Uterus (tissue), 4 donors: Measurements from ENCODE around the gene HSPA5. TPM values are rescaled to one million over a fixed set of nuclear protein-coding genes. Genes with fewer than 3 reads are reported as not detected.
A peak's percentile ranks its signal among the peaks of the same experiment; 100 is the strongest.
"Not testable (repeated sequence)": the region's sequence is repeated elsewhere in the genome, so short reads cannot be mapped to it uniquely, and the experiment has no call there.

Source experiments
- DNase-seq, 2 donors: peaks; one replicate each; pipeline ENCODE4 v3.0.0-alpha.2; 2019 to 2020
- H3K27ac ChIP-seq, 2 donors: fragments of 200-600 bp; sonication (generic); 1 replicate in 1 of 2; 2 replicates in 1 of 2; pipeline ENCODE4 v1.5.1; 2016 to 2018
- H3K27me3 ChIP-seq, 2 donors: fragments of 200-600 bp; sonication (generic); one replicate each; pipeline ENCODE4 v1.5.1; 2018 to 2019; ENCODE audit warnings: control low read depth in 1 of 2
- H3K36me3 ChIP-seq, 2 donors: fragments of 200-600 bp; sonication (generic); one replicate each; pipeline ENCODE4 v1.5.1; 2019; ENCODE audit warnings: control low read depth in 1 of 2
- H3K4me1 ChIP-seq, 2 donors: fragments of 200-600 bp; sonication (generic); one replicate each; pipeline ENCODE4 v1.5.1; 2018 to 2019; ENCODE audit warnings: control low read depth in 1 of 2
- H3K4me3 ChIP-seq, 2 donors: fragments of 200-600 bp; sonication (generic); 1 replicate in 1 of 2; 2 replicates in 1 of 2; pipeline ENCODE4 v1.5.1; 2018 to 2019; ENCODE audit warnings: mild to moderate bottlenecking in 1 of 2
- H3K9me3 ChIP-seq, 2 donors: fragments of 200-600 bp; sonication (generic); one replicate each; pipeline ENCODE4 v1.5.1; 2019; ENCODE audit warnings: control low read depth in 1 of 2
- CTCF ChIP-seq, 4 experiments: fragments of 200-600 bp in 2 of 4; fragments of 450-650 bp in 2 of 4; sonication (generic) in 2 of 4; IDR thresholded peaks; one replicate each; pipeline ENCODE4 v1.5.1; 2016 to 2019; ENCODE audit warnings: antibody characterized with exemption in 4 of 4, mild to moderate bottlenecking in 2 of 4, moderate library complexity in 1 of 4
- POLR2A ChIP-seq, 2 donors: fragments of 450-650 bp; IDR thresholded peaks; one replicate each; pipeline ENCODE4 v1.6.1; 2016; ENCODE audit warnings: antibody characterized with exemption in 2 of 2, mild to moderate bottlenecking in 1 of 2, moderate library complexity in 1 of 2
- intact Hi-C: fragments of 100-400 bp; cut with DNase I; formaldehyde crosslinking; loops from one replicate; pipeline ENCODE4 v1.15.1; 2023; ENCODE audit warnings: low total_unique reads
- total RNA-seq, 4 donors: library from RNA; depleted of rRNA in 3 of 4; stranded (reverse); fragments of >200 nt in 3 of 4; gene quantifications; one replicate each; pipeline versions ENCODE4 v1.1.0 to v1.2.4, GENCODE V29; 2014 to 2023
- donor health status: DM: yes; HTN: yes; CAD: no.

The HSPA5 gene
- total RNA-seq, 4 donors from 2014 or later = 23.1 to 143 (median 88.4) TPM

DNA sequence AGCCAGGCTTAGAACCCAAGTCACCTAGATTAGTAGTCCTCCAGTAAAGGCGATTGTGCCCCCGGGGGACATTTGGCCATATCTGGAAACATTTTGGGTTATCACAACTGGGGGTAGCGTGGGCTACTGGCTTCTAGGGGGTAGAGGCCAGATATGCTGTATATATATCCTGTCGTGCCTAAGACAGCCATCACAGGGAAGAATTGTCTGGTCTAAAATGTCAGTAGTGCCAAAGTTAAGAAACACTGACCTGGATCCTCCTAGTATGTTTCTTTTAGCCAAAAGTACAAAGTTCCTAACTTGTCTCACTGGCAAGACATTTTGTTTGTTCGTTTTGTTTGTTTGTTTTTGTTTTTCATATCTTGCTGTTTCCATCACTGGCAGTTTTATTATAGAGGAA, 27.0 kb downstream of the HSPA5 start:
- Histone ChIP-seq H3K4me1 (no peaks in the 10 kb centered on the region), H3K27ac (no peak overlapping the region), H3K27me3 (no peaks in the 10 kb centered on the region), H3K4me3 (no peak overlapping the region), H3K36me3 (no peaks in the 10 kb centered on the region), H3K9me3 (no peaks in the 10 kb centered on the region)
- TF ChIP-seq CTCF (IDR thresholded peaks at IDR 0.05) (no peak), POLR2A (IDR thresholded peaks at IDR 0.05) (no peak)
- intact Hi-C loops = no loop called here
- DNase-seq = no peak

DNA sequence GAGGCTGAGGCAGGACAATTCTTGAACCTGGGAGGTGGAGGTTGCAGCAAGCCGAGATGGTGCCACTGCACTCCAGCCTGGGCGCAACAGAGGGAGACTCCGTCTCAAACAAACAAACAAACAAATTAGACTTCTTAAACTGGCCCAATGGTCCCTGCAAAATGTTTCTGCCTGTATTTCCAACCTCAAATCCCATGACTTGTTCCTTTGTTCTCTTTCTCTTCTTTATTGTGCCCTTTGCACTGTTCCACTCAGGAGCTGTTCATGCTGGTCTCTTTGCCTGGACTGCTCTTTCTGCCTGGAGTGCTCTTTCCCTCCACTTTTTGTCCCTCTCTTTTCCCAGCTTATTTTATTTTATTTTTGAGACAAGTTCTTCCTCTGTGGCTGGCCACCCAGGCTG, 36.7 kb downstream of the HSPA5 start:
- Histone ChIP-seq H3K36me3 (no peaks in the 10 kb centered on the region), H3K9me3 (no peaks in the 10 kb centered on the region), H3K27ac (no peak overlapping the region), H3K27me3 (no peaks in the 10 kb centered on the region), H3K4me3 (no peak overlapping the region), H3K4me1 (no peaks in the 10 kb centered on the region)
- no peak for DNase-seq
- intact Hi-C loops = no loop called here
- no peak for TF ChIP-seq CTCF (IDR thresholded peaks at IDR 0.05)
- no peak for TF ChIP-seq POLR2A (IDR thresholded peaks at IDR 0.05)

- Histone ChIP-seq H3K27ac (no peak overlapping the region), H3K4me1 (no peaks in the 10 kb centered on the region), H3K4me3 (no peak overlapping the region), H3K36me3 (no peaks in the 10 kb centered on the region), H3K27me3 (no peaks in the 10 kb centered on the region), H3K9me3 (no peaks in the 10 kb centered on the region)
- no peak for TF ChIP-seq POLR2A (IDR thresholded peaks at IDR 0.05)
- TF ChIP-seq CTCF (IDR thresholded peaks at IDR 0.05) = no peak
- intact Hi-C loops = no loop called here
- no peak for DNase-seq
Observed at GRCh38 chr9:125202846-125203618, 38.1 kb downstream of the HSPA5 start.

DNA sequence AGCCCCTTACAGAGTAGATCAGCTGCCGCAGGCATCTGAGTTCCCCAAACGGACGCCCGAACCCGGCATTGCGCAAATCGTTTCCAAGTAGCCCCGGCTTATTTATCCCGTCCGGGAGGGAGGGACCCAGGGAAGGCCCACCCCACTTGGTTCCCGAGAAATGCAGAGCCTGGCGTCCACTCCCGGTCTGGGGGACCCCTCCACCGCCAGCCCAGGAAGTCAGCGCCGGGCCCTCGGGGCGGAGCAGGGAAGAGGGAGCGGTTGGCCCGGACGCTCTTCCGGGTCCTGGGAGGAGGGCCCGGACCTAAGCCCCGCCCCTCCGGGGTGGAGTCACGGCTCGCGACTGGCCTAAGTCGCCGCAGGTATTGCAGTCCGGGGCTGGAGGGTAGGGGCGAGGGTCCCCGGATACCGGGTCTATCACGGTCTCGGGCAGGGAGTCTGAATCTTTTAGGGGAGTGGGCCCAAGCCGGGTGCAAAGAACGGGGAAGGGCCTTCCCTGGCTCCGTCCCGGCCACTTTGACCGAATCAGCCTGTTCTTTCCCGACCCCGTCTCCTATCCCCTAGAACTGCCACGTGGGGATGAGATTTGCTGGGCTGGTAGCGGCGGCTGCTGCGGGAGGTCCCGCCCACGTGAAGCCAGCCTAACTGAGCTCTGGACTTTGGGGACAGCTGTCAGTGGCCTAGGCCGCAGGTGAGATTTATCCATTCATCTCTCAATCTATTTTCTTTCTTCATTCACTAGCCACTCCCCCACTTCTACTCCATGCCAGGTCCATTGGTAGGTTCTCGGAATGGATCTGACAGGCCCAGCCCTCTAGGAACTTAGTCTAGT, 40.7 kb downstream of the HSPA5 start, which contains the start of gene RABEPK:
RABEPK (plus strand) TSS at position 327 of the 832 bp plus-strand sequence. CDS start 2,472 bp downstream, outside the sequence.
- Histone ChIP-seq H3K27me3 (no peaks in the 10 kb centered on the region), H3K9me3 (no peaks in the 10 kb centered on the region), H3K4me3 (peak within 1 kb of the TSS; percentile 84 to 88), H3K4me1 (no peaks in the 10 kb centered on the region), H3K36me3 (no peaks in the 10 kb centered on the region), H3K27ac (peak within 1 kb of the TSS; percentile 85 to 96)
- DNase-seq = peak; percentile 93 to 95
- TF ChIP-seq POLR2A (IDR thresholded peaks at IDR 0.05) (peak; percentile 76 to 82), CTCF (IDR thresholded peaks at IDR 0.05) (peak in 1 of 4 experiments; percentile 2)
- intact Hi-C loops = no loop called here

DNA sequence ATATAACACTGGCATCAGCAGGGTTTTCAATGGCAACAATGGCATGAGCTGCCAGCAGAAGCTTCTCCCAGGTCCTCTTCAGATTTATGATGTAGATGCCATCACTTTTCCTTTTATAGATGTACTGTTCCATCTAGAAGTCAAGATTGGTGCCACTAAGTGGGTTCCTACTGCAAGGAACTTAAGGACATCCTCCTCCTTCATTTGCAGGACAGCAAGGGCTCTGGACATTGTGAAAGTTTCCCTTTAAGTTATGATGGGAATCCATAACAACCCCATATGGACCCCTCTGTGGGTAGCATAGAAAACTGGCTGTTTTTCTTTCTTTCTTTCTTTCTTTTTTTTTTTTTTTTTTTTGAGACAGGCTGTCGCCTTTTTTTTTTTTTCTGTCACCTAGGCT, 45.6 kb downstream of the HSPA5 start:
- H3K4me1 ChIP-seq, intact Hi-C loops, H3K9me3 ChIP-seq, H3K27me3 ChIP-seq, H3K36me3 ChIP-seq, DNase-seq, H3K4me3 ChIP-seq, H3K27ac ChIP-seq: not testable (repeated sequence)

DNA sequence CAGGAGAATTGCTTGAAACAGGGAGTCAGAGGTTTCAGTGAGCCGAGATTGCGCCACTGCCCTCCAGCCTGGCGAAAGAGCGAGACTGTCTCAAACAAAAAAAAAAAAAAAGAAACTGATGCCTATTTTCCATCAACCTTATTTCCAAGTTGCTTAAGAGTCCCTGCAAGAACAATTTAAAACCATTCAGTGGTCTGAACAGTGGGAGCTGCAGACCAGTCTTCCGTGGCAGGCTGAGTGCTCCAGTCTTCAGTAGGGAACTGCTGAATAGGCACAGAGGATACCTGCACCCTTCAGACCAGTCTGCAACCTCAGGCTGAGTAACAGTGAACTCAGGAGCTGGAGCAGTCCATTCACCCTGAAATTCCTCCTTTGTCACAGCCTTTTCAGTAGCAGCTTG, 46.7 kb downstream of the HSPA5 start:
- H3K4me1 ChIP-seq, DNase-seq, H3K27ac ChIP-seq, intact Hi-C loops, H3K9me3 ChIP-seq, H3K4me3 ChIP-seq, H3K27me3 ChIP-seq, H3K36me3 ChIP-seq: not testable (repeated sequence)
